Measurements from ENCODE around the gene CCDC184.
A peak's percentile ranks its signal among the peaks of the same experiment; 100 is the strongest.

CCDC184 gene

GRCh38 chr12:48164451-48164850, 19.0 kb upstream of the CCDC184 start:
- H3K4me1 Mint-ChIP-seq = peaks cover 3% of the 10 kb centered on the region
- no peak for ATAC-seq
- H3K36me3 Mint-ChIP-seq (ENCODE audit: low read depth) = no peaks in the 10 kb centered on the region
- H3K4me3 Mint-ChIP-seq = no peak overlapping the region
- H3K27me3 Mint-ChIP-seq = peaks cover 7% of the 10 kb centered on the region
- DNase-seq = no peak
- no peaks in the 10 kb centered on the region for H3K9me3 Mint-ChIP-seq
- H3K27ac Mint-ChIP-seq = no peak overlapping the region

- Mint-ChIP-seq H3K27me3 (peaks cover 7% of the 10 kb centered on the region), H3K27ac (no peak overlapping the region), H3K4me1 (peaks cover 3% of the 10 kb centered on the region), H3K4me3 (no peak overlapping the region), H3K36me3 (ENCODE audit: low read depth) (no peaks in the 10 kb centered on the region), H3K9me3 (no peaks in the 10 kb centered on the region)
- peak; percentile 47 for DNase-seq
- peak; percentile 63 for ATAC-seq
Measured at GRCh38 chr12:48165089-48165981, 18.1 kb upstream of the CCDC184 start.

GRCh38 chr12:48169011-48169410, 14.4 kb upstream of the CCDC184 start:
- H3K9me3 Mint-ChIP-seq = no peaks in the 10 kb centered on the region
- H3K4me3 Mint-ChIP-seq = no peak overlapping the region
- no peak overlapping the region for H3K27ac Mint-ChIP-seq
- no peaks in the 10 kb centered on the region for H3K4me1 Mint-ChIP-seq
- H3K27me3 Mint-ChIP-seq = peaks cover 7% of the 10 kb centered on the region
- H3K36me3 Mint-ChIP-seq (ENCODE audit: low read depth) = no peaks in the 10 kb centered on the region
- ATAC-seq (no peak), DNase-seq (no peak)

- DNase-seq = no peak
- no peak for ATAC-seq
- Mint-ChIP-seq H3K4me3 (no peak overlapping the region), H3K27me3 (peaks cover 5% of the 10 kb centered on the region), H3K9me3 (no peaks in the 10 kb centered on the region), H3K27ac (no peak overlapping the region), H3K36me3 (ENCODE audit: low read depth) (no peaks in the 10 kb centered on the region), H3K4me1 (peaks cover 4% of the 10 kb centered on the region)
Measured at GRCh38 chr12:48175613-48176416, 7.6 kb upstream of the CCDC184 start.

DNA sequence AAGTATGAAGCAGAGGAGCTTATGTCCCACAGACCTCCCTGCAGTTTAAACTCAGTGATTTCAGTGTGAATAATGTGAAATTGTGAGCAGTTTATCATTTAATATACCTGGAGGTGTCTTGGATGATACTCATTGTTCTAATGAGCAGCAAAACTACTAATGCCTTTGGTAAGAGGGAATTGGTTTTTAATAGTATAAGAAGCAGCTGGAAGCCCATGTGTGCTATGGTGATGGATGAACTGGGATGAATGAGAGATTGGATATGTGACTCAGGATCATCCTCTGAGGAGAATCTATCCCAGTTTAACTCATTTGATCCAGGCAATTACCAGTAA, 7.1 kb upstream of the CCDC184 start:
- ATAC-seq = no peak

DNA sequence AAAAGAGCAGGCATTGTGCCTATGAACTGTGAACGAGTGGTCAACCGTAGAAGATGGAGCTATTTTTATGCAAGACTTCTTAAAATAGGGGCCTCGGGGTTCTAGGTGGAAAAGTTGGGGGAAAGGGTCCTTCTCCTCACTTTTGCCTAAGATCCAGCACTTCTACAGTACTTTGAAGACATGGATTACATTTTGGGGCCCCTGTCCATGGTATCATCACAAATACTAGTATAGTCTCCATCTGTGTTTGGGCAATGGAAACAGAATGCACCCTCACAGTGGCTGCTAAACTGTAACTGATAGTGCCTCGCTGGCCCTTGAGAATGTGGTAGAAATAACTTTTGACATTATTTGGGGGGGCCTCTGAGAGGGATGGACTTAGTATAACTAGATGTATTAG, 5.5 kb upstream of the CCDC184 start:
- ATAC-seq (no peak), DNase-seq (no peak)
- no peak overlapping the region for H3K4me3 Mint-ChIP-seq
- peaks cover 17% of the 10 kb centered on the region for H3K4me1 Mint-ChIP-seq
- peaks cover 14% of the 10 kb centered on the region for H3K27me3 Mint-ChIP-seq
- H3K9me3 Mint-ChIP-seq = no peaks in the 10 kb centered on the region
- H3K36me3 Mint-ChIP-seq (ENCODE audit: low read depth) = no peaks in the 10 kb centered on the region
- H3K27ac Mint-ChIP-seq = no peak overlapping the region

More for the DNA sequence above, 7.1 kb upstream of the CCDC184 start:
- no peak for DNase-seq
- Mint-ChIP-seq H3K4me3 (no peak overlapping the region), H3K27me3 (peaks cover 9% of the 10 kb centered on the region), H3K27ac (no peak overlapping the region), H3K36me3 (ENCODE audit: low read depth) (no peaks in the 10 kb centered on the region), H3K4me1 (peaks cover 4% of the 10 kb centered on the region), H3K9me3 (no peaks in the 10 kb centered on the region)

GRCh38 chr12:48179466-48179865, 4.0 kb upstream of the CCDC184 start:
- H3K36me3 Mint-ChIP-seq (ENCODE audit: low read depth) = no peaks in the 10 kb centered on the region
- no peak for DNase-seq
- no peak for ATAC-seq
- H3K4me3 Mint-ChIP-seq = no peak overlapping the region
- no peak overlapping the region for H3K27ac Mint-ChIP-seq
- peaks cover 25% of the 10 kb centered on the region for H3K4me1 Mint-ChIP-seq
- H3K9me3 Mint-ChIP-seq = no peaks in the 10 kb centered on the region
- peaks cover 18% of the 10 kb centered on the region for H3K27me3 Mint-ChIP-seq

DNA sequence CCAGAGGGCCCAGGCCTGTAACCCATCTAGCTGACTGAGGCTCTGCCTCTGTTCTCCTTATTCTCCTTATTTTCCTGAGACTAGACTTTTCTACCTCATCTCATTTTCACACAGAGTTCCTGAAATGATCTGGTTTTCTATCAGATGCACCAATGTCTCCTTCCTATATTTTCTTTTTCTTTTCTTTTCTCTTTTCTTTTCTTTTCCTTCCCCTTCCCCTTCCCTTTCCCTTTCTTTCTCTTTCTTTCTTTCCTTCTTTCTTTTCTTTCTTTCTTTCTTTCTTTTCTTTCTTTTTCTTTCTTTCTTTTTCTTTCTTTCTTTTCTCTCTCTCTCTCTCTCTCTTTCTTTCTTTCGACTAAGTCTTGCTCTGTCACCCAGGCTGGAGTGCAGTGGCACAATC, 3.0 kb upstream of the CCDC184 start:
- ATAC-seq = no peak
- peaks cover 28% of the 10 kb centered on the region for H3K27me3 Mint-ChIP-seq
- DNase-seq = no peak
- no peak overlapping the region for H3K27ac Mint-ChIP-seq
- H3K4me1 Mint-ChIP-seq = peaks cover 26% of the 10 kb centered on the region
- H3K9me3 Mint-ChIP-seq = no peaks in the 10 kb centered on the region
- H3K36me3 Mint-ChIP-seq (ENCODE audit: low read depth) = no peaks in the 10 kb centered on the region
- no peak overlapping the region for H3K4me3 Mint-ChIP-seq

DNA sequence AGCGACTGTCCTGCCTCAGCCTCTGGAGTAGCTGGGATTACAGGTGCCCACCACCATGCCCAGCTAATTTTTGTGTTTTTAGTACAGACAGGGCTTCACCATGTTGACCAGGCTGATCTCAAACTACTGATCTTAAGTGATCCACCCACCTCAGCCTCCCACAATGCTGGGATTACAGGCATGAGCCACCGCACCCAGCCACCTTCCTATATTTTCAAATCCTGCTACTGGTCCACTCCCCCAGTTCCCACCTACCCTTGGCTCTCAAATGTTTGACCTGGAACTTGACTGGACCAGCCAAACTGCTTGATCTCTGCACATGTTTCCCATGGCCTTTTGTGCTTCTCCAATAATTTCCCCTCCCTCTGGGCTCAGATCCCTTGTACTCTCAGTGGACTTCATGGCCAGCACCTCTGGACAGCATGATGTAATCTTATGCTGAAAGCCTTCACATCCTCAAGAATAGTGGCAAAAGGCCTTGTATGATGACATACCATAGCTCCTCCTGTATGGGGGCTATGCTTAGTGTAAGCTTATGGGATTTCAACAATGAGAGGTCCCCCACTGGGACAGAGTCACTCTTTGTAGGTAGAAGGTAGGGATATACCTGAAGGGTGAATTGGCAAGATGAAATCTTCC, 2.5 kb upstream of the CCDC184 start:
- Mint-ChIP-seq H3K9me3 (no peaks in the 10 kb centered on the region), H3K4me3 (no peak overlapping the region), H3K4me1 (peaks cover 28% of the 10 kb centered on the region), H3K27me3 (peaks cover 33% of the 10 kb centered on the region), H3K36me3 (ENCODE audit: low read depth) (no peaks in the 10 kb centered on the region), H3K27ac (no peak overlapping the region)
- ATAC-seq (no peak), DNase-seq (no peak)

- peak overlapping the region; percentile 85 for H3K4me3 Mint-ChIP-seq
- peaks cover 36% of the 10 kb centered on the region for H3K27me3 Mint-ChIP-seq
- ATAC-seq = peak; percentile 34
- no peaks in the 10 kb centered on the region for H3K36me3 Mint-ChIP-seq (ENCODE audit: low read depth)
- DNase-seq = no peak
- peaks cover 33% of the 10 kb centered on the region for H3K4me1 Mint-ChIP-seq
- no peak overlapping the region for H3K27ac Mint-ChIP-seq
- no peaks in the 10 kb centered on the region for H3K9me3 Mint-ChIP-seq
Measured at GRCh38 chr12:48182631-48183030, 813 bp upstream of the CCDC184 start.

- H3K4me1 Mint-ChIP-seq = peaks cover 33% of the 10 kb centered on the region
- no peaks in the 10 kb centered on the region for H3K36me3 Mint-ChIP-seq (ENCODE audit: low read depth)
- no peak overlapping the region for H3K27ac Mint-ChIP-seq
- DNase-seq (peak; percentile 23), ATAC-seq (peak; percentile 1)
- H3K9me3 Mint-ChIP-seq = no peaks in the 10 kb centered on the region
- H3K27me3 Mint-ChIP-seq = peaks cover 36% of the 10 kb centered on the region
- H3K4me3 Mint-ChIP-seq = peak overlapping the region; percentile 85
Measured at GRCh38 chr12:48183876-48184548, 568 bp downstream of the CCDC184 start.

DNA sequence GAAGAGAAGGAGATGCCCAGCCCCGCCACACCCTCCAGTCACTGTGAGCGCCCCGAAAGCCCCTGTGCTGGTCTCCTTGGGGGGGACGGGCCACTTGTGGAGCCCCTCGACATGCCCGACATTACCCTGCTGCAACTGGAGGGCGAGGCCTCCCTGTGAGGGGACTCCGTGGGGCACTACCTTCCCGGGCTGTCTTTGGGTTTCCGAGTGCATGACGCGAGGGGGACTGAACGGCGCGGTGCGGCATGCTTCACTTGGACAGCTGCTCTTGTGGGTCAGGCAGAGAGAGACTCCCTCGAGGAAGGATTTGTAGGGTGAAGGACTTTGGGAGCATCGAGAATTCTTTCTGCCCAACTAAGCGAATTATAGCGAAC, 1.1 kb downstream of the CCDC184 start:
- peaks cover 33% of the 10 kb centered on the region for H3K4me1 Mint-ChIP-seq
- no peak for DNase-seq
- H3K9me3 Mint-ChIP-seq = no peaks in the 10 kb centered on the region
- peaks cover 34% of the 10 kb centered on the region for H3K27me3 Mint-ChIP-seq
- peak overlapping the region; percentile 85 for H3K4me3 Mint-ChIP-seq
- ATAC-seq = no peak
- no peaks in the 10 kb centered on the region for H3K36me3 Mint-ChIP-seq (ENCODE audit: low read depth)
- H3K27ac Mint-ChIP-seq = peak overlapping the region; percentile 61

- no peaks in the 10 kb centered on the region for H3K9me3 Mint-ChIP-seq
- peaks cover 33% of the 10 kb centered on the region for H3K4me1 Mint-ChIP-seq
- H3K27me3 Mint-ChIP-seq = peaks cover 34% of the 10 kb centered on the region
- H3K36me3 Mint-ChIP-seq (ENCODE audit: low read depth) = no peaks in the 10 kb centered on the region
- DNase-seq (no peak), ATAC-seq (no peak)
- peak overlapping the region; percentile 37 for H3K4me3 Mint-ChIP-seq
- H3K27ac Mint-ChIP-seq = no peak overlapping the region
Measured at GRCh38 chr12:48185181-48185919, 1.9 kb downstream of the CCDC184 start.

Measured in activated naive CD8-positive, alpha-beta T cell treated with anti-CD3 and anti-CD28 coated beads, Interleukin-2, amount 50 U/mL, for 24 hours (primary cell).